HCT116 (cell line): ENCODE results near the gene ZNF780B.

Experiments
- ATF3 ChIP-seq: IDR thresholded peaks from 2 replicates; pipeline ENCODE4 v1.6.1; 2012
- CTCF ChIP-seq, 3 experiments: fragments of 200-600 bp in 1 of 3; sonication (generic) in 1 of 3; IDR thresholded peaks in 2 of 3; conservative IDR thresholded peaks in 1 of 3; 2 replicates each; pipeline ENCODE4 v1.5.1; 2012 to 2017; ENCODE audit warnings: low read depth in 2 of 3, low read length in 2 of 3, antibody characterized with exemption in 1 of 3, borderline replicate concordance in 1 of 3, control low read depth in 1 of 3, mild to moderate bottlenecking in 1 of 3, mixed read lengths in 1 of 3, mixed run types in 1 of 3, moderate library complexity in 1 of 3; ENCODE audit not compliant: insufficient read depth in 1 of 3
- EZH2 ChIP-seq: fragments of 200-600 bp; sonication (generic); IDR thresholded peaks from 2 replicates; pipeline ENCODE4 v1.6.1; 2017; ENCODE audit warnings: antibody characterized with exemption, mixed run types
- JUND ChIP-seq: IDR thresholded peaks from 2 replicates; pipeline ENCODE4 v1.6.1; 2012
- POLR2A ChIP-seq: IDR thresholded peaks from 2 replicates; pipeline ENCODE4 v1.7.0; 2011; ENCODE audit warnings: borderline replicate concordance; ENCODE audit not compliant: insufficient read depth, insufficient read length; ENCODE audit errors: extremely low read depth
- POLR2AphosphoS5 ChIP-seq: IDR thresholded peaks from 2 replicates; pipeline ENCODE4 v1.6.1; 2011; ENCODE audit warnings: mild to moderate bottlenecking, low read depth, low read length, moderate library complexity
- RAD21 ChIP-seq: IDR thresholded peaks from 2 replicates; pipeline ENCODE4 v1.6.1; 2012; ENCODE audit warnings: low read depth, mild to moderate bottlenecking
- SIN3A ChIP-seq: IDR thresholded peaks from 2 replicates; pipeline ENCODE4 v1.6.1; 2012; ENCODE audit warnings: low read depth
- ZNF274 ChIP-seq: fragments of 200-500 bp; sonication (Bioruptor generic); IDR thresholded peaks from 2 replicates; pipeline ENCODE4 v1.6.1; 2014; ENCODE audit warnings: mild to moderate bottlenecking, low read depth, low read length, inconsistent platforms
- TF ChIP-seq, protein P1 (sequence below): IDR thresholded peaks from 2 replicates; pipeline ENCODE4 v1.6.1; 2011; ENCODE audit warnings: mild to moderate bottlenecking, low read length, moderate library complexity; ENCODE audit not compliant: insufficient replicate concordance; ENCODE audit errors: extremely low read depth

DNA sequence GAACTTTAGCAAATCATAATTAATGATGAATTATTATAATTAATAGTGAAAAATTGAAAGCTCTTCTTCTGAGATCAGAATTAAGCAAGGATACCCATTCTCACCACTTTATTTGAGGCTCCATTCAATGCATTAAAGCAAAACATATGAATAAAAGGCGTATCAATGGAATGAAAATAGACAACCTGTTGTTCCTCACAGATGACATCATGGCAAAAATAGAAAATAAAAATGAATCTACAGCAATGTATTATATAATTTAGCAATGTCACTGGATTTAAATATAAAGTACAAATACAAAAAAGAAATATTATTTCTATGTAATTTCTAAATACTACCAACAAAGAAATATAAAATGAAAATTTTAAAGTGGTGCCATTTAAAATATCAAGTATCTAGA is 45.8 kb upstream of the ZNF780B start:
- TF ChIP-seq POLR2A: no peak
- no peak for TF ChIP-seq CTCF (IDR thresholded peaks at IDR 0.05 in 2 of 3, conservative IDR thresholded peaks at IDR 0.05 in 1 of 3; ENCODE audit: borderline replicate concordance in 1 of 3, insufficient read depth in 1 of 3, low read depth in 2 of 3, low read length in 2 of 3)
- TF ChIP-seq ZNF274: no peak
- no peak for TF ChIP-seq POLR2AphosphoS5
- TF ChIP-seq RAD21: no peak
- no peak for TF ChIP-seq JUND
- TF ChIP-seq, protein P1, sequence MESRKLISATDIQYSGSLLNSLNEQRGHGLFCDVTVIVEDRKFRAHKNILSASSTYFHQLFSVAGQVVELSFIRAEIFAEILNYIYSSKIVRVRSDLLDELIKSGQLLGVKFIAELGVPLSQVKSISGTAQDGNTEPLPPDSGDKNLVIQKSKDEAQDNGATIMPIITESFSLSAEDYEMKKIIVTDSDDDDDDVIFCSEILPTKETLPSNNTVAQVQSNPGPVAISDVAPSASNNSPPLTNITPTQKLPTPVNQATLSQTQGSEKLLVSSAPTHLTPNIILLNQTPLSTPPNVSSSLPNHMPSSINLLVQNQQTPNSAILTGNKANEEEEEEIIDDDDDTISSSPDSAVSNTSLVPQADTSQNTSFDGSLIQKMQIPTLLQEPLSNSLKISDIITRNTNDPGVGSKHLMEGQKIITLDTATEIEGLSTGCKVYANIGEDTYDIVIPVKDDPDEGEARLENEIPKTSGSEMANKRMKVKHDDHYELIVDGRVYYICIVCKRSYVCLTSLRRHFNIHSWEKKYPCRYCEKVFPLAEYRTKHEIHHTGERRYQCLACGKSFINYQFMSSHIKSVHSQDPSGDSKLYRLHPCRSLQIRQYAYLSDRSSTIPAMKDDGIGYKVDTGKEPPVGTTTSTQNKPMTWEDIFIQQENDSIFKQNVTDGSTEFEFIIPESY: no peak
- TF ChIP-seq EZH2: no peak
- TF ChIP-seq SIN3A: no peak
- no peak for TF ChIP-seq ATF3
